ENCODE data around the gene C1orf21.

Gene C1orf21

DNA sequence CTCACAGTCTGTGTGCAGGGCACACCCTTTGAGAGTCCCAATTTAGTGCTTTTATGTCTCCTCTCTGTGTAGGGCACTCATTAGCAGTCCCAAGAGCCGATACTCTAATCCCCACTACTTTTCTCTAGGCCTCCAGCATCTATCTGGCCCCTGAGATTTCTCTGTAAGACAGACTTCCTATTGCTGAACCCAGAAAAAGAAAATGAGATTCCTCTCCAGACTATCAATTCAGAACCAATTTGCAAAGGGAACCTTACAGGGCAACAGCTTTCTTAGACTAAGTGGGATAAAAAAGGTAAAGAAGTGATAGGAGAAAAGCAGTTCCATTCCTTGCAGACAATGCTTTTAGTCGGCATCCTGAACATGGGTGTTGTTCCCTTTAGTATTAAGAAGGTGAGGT lies 195.6 kb downstream of the C1orf21 start:
- Histone ChIP-seq H3K9me2 (replicated peaks; ENCODE audit: low read depth, low read length) (no peaks in the 10 kb centered on the region), H3K27me3 (ENCODE audit: insufficient read depth, low read length, poor library complexity, severe bottlenecking) (no peaks in the 10 kb centered on the region)
- no peak for TF ChIP-seq EZH2phosphoT487 (IDR thresholded peaks at IDR 0.05; ENCODE audit: borderline replicate concordance)
- TF ChIP-seq, protein P1, sequence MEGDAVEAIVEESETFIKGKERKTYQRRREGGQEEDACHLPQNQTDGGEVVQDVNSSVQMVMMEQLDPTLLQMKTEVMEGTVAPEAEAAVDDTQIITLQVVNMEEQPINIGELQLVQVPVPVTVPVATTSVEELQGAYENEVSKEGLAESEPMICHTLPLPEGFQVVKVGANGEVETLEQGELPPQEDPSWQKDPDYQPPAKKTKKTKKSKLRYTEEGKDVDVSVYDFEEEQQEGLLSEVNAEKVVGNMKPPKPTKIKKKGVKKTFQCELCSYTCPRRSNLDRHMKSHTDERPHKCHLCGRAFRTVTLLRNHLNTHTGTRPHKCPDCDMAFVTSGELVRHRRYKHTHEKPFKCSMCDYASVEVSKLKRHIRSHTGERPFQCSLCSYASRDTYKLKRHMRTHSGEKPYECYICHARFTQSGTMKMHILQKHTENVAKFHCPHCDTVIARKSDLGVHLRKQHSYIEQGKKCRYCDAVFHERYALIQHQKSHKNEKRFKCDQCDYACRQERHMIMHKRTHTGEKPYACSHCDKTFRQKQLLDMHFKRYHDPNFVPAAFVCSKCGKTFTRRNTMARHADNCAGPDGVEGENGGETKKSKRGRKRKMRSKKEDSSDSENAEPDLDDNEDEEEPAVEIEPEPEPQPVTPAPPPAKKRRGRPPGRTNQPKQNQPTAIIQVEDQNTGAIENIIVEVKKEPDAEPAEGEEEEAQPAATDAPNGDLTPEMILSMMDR (conservative IDR thresholded peaks at IDR 0.05; ENCODE audit: low read length): no peak

DNA sequence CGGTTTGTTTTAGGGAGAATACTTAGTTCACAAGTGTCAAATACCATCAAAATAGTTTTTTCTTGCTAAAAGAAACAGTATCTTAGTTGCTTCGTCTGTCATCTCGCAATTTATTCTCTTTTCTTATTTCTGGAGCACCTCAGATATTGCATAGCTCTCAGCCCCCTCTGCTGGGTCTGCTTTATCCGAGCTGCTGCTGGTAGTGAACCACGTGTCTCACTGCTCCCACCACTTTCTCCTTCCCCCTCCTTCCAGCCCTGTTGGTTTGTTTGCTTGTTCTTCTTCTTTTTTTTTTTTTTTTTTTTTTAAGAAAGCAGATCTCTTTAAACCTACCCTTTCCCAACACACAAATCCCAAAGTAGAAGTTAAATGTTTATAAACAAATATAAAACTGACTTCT lies 197.0 kb downstream of the C1orf21 start:
- H3K4me1 ChIP-seq (ENCODE audit: insufficient read depth, low read length, poor library complexity, severe bottlenecking): no peaks in the 10 kb centered on the region
- no peak overlapping the region for H3K4me3 ChIP-seq (ENCODE audit: low read length, poor library complexity, severe bottlenecking)
- H3K9me2 ChIP-seq (replicated peaks; ENCODE audit: low read depth, low read length): no peaks in the 10 kb centered on the region
- H3K9me3 ChIP-seq (ENCODE audit: insufficient read depth, low read depth, low read length): no peaks in the 10 kb centered on the region
- TF ChIP-seq, protein P1 (conservative IDR thresholded peaks at IDR 0.05; ENCODE audit: low read length): no peak
- TF ChIP-seq EZH2phosphoT487 (IDR thresholded peaks at IDR 0.05; ENCODE audit: borderline replicate concordance): no peak
- H3K9ac ChIP-seq (ENCODE audit: low read depth, low read length, poor library complexity, severe bottlenecking): no peak overlapping the region
- H3K27me3 ChIP-seq (ENCODE audit: insufficient read depth, low read length, poor library complexity, severe bottlenecking): no peaks in the 10 kb centered on the region
- no peak overlapping the region for H2AFZ ChIP-seq (ENCODE audit: low read length)
- no peaks in the 10 kb centered on the region for H3K36me3 ChIP-seq (ENCODE audit: insufficient read depth, low read length)
- no peaks in the 10 kb centered on the region for H4K20me1 ChIP-seq (ENCODE audit: insufficient read depth, low read length, poor library complexity, severe bottlenecking)
- H3K79me2 ChIP-seq (ENCODE audit: insufficient read depth, low read length): no peaks in the 10 kb centered on the region
- H3F3A ChIP-seq (ENCODE audit: low read depth): no peaks in the 10 kb centered on the region
- H3K4me2 ChIP-seq (ENCODE audit: low read depth, low read length, poor library complexity, severe bottlenecking): no peak overlapping the region

More for the DNA sequence above, 195.6 kb downstream of the C1orf21 start:
- Histone ChIP-seq H3K79me2 (ENCODE audit: insufficient read depth, low read length) (no peaks in the 10 kb centered on the region), H3F3A (ENCODE audit: low read depth) (no peaks in the 10 kb centered on the region), H3K9ac (ENCODE audit: low read depth, low read length, poor library complexity, severe bottlenecking) (no peak overlapping the region), H3K4me2 (ENCODE audit: low read depth, low read length, poor library complexity, severe bottlenecking) (no peak overlapping the region), H3K4me1 (ENCODE audit: insufficient read depth, low read length, poor library complexity, severe bottlenecking) (no peaks in the 10 kb centered on the region), H3K4me3 (ENCODE audit: low read length, poor library complexity, severe bottlenecking) (no peak overlapping the region), H4K20me1 (ENCODE audit: insufficient read depth, low read length, poor library complexity, severe bottlenecking) (no peaks in the 10 kb centered on the region), H3K9me3 (ENCODE audit: insufficient read depth, low read depth, low read length) (no peaks in the 10 kb centered on the region), H2AFZ (ENCODE audit: low read length) (no peak overlapping the region), H3K36me3 (ENCODE audit: insufficient read depth, low read length) (no peaks in the 10 kb centered on the region)

DNA sequence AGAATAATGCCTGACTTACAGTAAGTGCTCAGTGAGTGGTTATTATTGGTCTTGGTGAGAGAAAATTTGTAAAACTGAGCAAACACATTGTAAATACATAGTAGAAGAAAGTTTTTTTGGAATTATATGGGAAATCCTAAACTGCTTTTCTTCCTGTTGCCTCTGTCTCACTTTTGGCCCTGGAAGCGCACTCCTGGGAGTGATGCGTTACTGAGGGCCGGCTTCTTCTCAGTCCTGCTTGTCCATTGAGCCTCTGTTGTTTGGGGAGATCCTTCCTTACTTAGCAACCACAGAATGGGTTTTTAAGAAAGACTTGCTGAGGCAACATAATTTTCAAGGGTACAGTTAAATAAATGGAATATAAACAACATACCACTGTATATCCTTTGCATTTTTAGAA lies 201.9 kb downstream of the C1orf21 start:
- H4K20me1 ChIP-seq (ENCODE audit: insufficient read depth, low read length, poor library complexity, severe bottlenecking): no peaks in the 10 kb centered on the region
- no peaks in the 10 kb centered on the region for H3K9me3 ChIP-seq (ENCODE audit: insufficient read depth, low read depth, low read length)
- H3K79me2 ChIP-seq (ENCODE audit: insufficient read depth, low read length): no peaks in the 10 kb centered on the region
- no peaks in the 10 kb centered on the region for H3K36me3 ChIP-seq (ENCODE audit: insufficient read depth, low read length)
- TF ChIP-seq EZH2phosphoT487 (IDR thresholded peaks at IDR 0.05; ENCODE audit: borderline replicate concordance): no peak
- TF ChIP-seq, protein P1 (conservative IDR thresholded peaks at IDR 0.05; ENCODE audit: low read length): no peak
- H3K4me3 ChIP-seq (ENCODE audit: low read length, poor library complexity, severe bottlenecking): no peak overlapping the region
- H3K4me1 ChIP-seq (ENCODE audit: insufficient read depth, low read length, poor library complexity, severe bottlenecking): no peaks in the 10 kb centered on the region
- no peak overlapping the region for H2AFZ ChIP-seq (ENCODE audit: low read length)
- no peaks in the 10 kb centered on the region for H3K27me3 ChIP-seq (ENCODE audit: insufficient read depth, low read length, poor library complexity, severe bottlenecking)
- no peaks in the 10 kb centered on the region for H3K9me2 ChIP-seq (replicated peaks; ENCODE audit: low read depth, low read length)
- H3K4me2 ChIP-seq (ENCODE audit: low read depth, low read length, poor library complexity, severe bottlenecking): no peak overlapping the region
- no peak overlapping the region for H3K9ac ChIP-seq (ENCODE audit: low read depth, low read length, poor library complexity, severe bottlenecking)
- no peaks in the 10 kb centered on the region for H3F3A ChIP-seq (ENCODE audit: low read depth)
